HG02938 (cell line): ENCODE results near the gene ARRB1.
"Not testable (repeated sequence)": the region's sequence is repeated elsewhere in the genome, so short reads cannot be mapped to it uniquely, and the experiment has no call there.

Source experiments
- ATAC-seq: cut with Tn5 transposase; IDR thresholded peaks from one replicate; pipeline ENCODE4 v1.9.1; 2021; ENCODE audit warnings: mild to moderate bottlenecking, moderate library complexity; ENCODE audit not compliant: unreplicated experiment

ARRB1 gene

DNA sequence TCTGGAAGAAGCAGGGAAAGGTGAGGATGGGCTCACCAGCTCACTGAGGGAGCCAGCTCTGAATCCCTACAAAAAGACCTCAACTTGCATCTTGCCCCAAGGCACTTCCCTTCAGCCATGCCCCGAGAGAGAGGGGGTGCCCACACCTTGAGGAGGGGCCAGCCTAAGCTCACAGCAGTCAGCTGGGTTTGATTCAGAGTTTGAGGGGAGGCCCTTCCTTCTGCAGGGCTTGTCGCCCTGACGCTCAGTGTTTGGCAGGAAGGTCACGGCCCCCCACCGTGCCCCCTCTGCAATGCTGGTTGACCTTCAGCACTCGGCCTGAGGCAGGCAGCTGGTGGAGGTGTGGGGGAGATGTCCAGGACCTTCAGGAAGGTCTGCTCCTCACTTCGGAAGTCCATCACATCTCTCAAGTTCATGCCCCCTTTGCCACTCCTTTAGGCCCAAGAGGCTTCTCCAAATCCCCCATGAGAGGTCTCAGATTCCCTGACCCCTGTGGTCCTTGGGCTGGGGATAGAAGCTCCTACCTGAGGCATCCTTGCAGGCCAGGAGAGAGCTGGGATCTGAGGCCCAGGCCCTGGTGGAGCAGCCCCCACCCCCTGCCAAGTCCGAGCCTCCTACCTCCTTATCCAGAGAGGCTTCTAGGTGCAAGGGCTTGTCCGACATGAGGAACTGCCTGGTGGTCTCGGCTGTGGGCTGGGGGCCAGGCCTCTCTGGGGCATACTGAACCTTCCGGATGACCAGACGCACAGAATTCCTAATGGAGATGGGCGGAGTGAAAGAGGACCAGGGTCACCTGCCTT lies 73.3 kb downstream of the ARRB1 start:
- ATAC-seq: no peak

DNA sequence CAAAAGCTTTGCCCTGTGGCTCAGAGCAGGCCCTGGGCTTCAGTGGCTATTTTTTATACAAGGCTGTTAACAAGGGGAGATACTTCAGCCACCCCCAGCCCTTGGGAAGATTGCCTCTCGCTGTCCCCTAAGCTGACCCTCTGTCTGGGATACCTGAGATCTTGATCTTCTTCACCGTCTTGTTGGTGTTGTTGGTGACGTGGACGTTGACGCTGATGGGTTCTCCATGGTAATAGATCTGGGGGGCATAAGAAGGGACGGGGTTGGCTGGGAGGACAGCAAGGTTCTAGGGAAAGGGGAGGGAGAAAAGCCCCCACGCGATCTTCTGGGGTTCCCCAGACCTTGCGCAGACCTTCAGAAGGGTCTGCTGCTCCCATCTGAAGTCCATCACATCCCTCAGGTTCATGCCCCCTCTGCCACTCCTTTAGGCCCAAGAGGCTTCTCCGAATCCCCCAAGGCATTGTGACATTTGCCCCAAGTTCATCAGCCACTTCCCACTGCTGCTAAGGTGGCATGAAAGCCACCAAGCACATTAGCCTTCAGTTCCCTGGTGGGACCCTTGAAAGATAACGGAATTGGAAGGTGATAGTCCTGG lies 74.2 kb downstream of the ARRB1 start:
- ATAC-seq: no peak

DNA sequence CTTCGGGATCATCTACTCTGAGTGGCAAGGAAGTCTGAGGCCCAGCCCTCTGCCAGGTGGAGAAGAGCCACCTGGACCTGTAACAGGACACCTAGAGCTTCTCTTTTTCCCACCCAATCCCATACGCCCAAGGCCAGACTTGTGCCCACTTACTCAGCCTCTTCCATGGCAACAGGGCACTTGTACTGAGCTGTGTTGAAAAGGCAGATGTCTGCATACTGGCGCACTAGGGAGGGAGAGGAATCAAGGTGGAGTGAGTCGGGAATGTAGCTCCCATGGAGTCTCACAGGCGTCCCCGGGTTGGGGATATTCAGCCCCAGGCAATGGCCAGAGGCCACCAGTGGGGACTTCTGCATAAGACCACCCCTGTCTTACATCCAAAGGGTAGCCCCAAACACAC lies 74.8 kb downstream of the ARRB1 start:
- ATAC-seq: no peak

DNA sequence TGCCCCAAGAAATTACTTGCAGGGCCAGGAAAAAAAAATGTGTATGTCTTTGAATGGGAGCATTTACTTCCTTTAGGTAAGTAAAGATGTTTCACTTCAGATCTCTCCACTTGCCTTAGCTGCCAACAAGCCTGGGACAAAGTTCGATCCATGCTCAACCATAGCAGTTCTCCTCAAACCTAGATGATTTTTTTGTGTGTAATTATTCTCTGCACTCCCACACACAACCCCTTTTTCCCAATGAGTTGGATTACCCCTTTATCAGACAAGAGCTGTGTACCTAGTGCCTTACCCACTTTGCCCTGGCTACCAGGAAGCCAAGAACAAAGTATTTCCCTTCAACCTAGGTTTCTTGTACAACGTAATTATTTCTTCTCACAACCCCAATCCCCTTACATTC lies 75.3 kb downstream of the ARRB1 start:
- ATAC-seq: no peak

DNA sequence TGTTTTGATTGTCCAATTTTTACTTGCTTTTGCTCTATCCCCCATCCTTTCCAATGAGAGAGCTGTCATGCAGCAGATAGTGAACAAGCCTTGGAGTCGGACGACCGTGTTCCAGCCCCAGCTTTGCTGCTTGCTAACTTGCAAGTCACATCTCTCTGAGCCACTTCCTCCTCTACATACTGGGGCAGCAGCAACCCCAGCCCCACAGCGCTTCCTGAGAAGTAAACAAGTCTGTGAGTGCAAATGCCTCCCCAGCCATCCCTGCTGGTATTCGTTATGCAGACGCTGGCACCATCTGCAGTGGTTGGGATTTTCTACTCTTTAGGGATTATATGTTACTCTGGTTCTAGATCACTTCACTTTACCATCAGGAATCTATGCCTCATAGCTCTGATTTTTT lies 75.9 kb downstream of the ARRB1 start:
- no peak for ATAC-seq

DNA sequence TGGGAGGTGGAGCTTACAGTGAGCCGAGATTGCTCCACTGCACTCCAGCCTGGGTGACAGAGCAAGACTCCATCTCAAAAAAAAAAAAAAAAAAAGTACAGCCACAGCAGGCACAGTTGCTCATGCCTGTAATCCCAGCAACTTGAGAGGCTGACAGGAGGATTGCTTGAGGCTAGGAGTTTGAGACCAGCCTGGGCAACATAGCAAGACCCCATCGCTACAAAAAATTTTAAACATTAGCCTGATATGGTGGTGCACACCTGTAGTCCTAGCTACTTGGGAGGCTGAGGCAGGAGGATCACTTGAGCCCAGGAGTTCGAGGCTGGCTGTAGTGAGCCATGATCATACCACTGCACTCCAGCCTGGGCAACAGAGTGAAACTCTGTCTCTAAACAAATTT lies 76.7 kb downstream of the ARRB1 start:
- not testable (repeated sequence) for ATAC-seq

DNA sequence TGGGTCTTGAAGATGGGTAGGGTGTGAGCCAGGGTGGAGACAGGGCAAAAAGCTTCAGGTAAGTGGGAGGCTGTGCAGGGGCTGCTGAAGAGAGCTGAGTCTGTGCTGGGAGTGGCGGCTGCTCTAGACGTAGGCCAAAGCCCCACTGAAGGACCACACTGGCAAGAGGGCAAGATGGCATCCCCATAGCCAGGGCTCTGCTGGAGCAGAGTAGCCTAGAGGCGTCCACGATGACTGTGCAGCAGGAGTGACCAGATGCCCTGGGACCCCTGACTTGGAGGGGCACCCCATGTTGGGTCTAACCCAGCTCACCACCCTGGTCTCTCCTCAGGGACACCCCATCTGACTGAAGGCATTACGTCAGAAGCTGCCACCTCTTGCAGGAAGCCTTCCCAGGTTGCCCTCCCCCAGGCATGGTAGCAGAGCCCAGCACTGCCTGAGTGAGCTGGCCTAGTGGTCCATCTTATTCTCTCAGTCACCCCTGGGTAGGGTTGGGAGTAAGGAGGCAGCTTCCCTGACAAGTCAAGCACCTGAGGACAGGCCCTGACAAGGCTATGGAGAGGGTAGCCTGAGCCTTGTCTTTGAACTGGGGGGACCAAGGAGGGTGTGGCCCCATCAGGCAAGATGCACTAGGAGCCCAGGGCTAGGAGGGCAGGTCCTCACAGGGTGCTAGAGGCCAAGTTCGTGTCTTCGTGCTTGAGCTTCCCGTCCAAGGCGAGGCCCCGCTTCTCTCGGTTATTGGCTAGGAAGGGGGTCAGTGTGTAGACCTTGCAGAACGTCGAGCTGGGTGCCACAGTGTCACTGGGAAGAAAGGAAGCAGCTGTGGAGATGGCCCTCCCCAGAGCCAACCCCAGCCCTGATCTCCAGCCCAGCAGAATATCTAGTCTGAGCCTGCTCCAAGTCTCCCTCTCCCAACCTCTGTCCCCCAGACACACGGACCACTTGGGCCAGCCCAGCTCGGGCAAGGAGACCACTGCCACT lies 77.8 kb downstream of the ARRB1 start:
- ATAC-seq: no peak

DNA sequence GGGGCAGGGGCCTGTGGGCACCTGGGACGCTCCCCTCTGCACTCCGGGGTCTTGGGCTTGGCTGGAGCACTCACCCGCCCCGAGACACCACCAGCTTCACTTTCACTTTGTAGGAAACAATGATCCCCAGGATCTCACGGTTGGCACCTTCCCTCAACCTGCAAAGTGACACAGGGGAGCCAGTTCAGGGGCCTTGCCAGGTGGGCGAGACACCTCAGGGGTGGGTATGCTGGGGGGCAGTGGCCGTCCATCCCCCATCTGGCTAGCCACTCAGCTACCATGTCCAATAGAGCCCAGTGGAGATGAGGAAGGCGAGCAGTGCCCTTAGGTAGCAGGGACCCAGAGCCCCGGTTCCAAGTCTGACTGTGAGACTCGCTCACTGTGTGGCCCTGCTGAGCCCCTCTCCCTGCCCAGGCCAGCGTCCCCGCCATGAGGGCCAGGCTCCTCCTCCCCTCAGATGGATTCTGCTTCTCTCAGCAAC lies 78.6 kb downstream of the ARRB1 start:
- no peak for ATAC-seq

DNA sequence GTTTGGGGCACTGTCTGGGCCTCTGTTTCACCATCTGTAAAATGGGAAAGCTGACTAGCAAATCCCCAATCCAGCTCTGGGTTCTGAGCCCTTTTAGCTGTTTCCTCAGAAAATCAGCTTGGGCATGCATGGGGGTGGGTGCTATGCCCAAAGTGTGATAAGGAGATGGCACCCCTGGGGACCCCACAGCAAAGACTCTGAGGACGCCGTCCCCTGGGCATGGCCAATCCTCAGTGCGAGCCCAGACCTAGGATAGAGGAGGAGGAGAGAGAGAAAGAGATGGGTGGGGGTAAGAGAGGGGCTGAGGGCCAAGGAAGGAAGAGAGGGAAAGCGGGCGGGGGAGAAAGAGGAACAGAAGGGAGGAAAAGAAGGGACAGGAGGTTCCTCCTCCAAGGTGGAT lies 79.1 kb downstream of the ARRB1 start:
- ATAC-seq: no peak

DNA sequence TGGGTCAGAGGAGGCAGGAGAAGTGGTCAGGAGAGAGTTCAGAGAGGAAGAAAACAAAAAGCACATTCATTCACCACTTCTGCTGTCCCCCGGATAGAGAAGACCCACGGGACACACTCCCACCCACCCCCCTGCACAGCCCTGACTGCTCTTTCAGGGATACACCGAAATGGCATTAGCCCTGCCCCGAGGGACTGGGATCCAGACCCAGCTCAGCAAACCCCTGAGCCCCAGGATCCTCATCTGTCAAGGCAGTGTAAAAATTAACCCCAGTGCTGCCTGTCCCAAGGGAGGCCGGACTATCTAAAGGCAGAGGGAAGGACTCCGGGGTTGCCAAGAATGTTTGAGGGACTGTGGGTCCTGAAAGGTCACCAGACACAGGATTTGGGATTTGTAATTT lies 79.7 kb downstream of the ARRB1 start:
- ATAC-seq: no peak

DNA sequence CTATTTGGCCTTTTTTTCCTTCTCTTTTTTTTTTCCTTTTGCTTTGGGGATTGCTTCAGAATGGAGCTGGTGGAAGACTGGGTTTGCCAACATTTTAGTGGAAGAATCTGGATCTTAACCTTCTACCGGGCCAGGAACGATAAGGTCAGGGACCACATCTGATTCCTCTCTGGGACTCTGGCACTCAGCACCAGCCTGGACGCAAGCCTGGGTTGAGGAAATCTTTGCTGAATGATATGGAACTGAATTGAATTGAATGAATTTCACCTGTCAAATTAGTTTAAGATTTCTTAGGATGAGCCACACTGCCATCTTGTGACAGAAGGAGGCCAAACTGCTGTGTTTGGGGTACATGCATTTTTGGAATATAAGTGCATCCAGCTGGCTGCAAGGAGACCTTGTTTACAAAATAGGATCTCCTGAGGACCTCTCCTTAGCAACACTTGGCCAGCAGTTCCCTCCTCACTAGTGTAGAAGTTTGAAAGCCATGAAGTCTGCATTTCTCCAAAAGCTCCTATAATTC lies 80.5 kb downstream of the ARRB1 start:
- no peak for ATAC-seq

DNA sequence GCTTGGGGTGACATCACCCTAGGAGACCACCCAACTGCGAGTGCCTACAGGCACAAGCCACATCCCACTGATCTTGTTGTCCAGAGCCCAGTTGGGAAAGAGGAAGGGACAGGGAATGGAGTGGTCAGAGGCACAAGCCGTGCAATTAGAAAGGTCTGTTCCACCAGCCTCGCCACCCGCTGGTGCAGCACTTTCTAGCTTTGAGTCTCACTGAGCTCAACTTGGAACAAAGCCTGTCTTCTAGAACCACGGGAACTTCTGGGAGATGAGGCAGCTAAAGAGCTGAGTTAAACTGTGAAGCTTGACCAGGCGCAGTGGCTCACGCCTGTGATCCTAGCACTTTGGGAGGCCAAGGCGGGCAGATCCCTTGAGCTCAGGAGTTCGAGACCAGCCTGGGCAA lies 81.6 kb downstream of the ARRB1 start:
- ATAC-seq: no peak

DNA sequence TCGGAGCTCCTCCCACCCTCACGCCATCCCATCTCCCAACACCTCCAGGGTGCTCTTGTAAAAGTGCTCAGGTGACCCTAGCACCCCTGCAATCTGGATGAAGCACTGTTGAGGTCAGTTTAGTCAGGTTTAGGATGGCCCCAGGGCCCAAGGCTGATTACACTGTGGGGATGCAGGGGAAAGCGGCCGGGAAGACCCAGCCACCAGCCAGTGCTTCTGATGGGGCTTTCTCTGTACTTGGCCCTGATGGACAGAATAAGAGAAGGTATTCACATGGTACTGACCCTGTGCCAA lies 82.1 kb downstream of the ARRB1 start:
- ATAC-seq: no peak

DNA sequence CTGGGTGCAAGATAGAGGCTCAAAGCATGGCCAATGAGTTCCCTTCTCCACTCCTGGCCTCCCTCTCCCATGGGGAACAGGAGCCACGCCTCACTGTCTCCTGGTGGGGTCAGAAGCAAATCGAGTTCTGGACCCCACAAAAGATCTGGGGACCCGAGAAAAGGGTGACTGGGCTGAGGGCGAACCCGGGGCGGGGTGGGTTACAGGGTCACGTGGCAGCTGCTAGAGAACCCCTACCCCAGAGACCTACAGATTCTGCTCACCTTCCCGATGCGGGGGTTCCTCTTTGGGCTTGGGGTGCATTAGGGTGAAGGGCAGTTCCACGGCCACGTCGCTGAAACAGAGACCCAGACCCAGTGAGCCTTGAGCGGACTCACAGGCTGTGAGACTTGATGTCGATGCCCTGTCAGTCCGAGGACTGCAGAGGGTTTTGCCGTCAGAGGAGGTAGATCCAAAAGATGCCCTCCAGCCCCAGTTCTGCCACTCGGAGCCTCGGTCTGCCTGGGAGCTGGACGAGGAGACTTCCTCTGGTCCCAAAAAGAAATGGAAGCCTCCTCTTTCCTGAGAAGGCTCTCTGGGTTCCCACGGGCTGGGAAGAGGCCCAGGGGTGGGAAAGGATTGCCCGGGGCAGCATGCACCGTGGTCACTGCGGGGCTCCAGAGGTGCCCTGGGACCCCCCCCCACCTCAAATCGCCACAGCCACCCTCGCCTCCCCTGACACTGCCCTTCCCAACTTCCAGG lies 82.7 kb downstream of the ARRB1 start:
- no peak for ATAC-seq

DNA sequence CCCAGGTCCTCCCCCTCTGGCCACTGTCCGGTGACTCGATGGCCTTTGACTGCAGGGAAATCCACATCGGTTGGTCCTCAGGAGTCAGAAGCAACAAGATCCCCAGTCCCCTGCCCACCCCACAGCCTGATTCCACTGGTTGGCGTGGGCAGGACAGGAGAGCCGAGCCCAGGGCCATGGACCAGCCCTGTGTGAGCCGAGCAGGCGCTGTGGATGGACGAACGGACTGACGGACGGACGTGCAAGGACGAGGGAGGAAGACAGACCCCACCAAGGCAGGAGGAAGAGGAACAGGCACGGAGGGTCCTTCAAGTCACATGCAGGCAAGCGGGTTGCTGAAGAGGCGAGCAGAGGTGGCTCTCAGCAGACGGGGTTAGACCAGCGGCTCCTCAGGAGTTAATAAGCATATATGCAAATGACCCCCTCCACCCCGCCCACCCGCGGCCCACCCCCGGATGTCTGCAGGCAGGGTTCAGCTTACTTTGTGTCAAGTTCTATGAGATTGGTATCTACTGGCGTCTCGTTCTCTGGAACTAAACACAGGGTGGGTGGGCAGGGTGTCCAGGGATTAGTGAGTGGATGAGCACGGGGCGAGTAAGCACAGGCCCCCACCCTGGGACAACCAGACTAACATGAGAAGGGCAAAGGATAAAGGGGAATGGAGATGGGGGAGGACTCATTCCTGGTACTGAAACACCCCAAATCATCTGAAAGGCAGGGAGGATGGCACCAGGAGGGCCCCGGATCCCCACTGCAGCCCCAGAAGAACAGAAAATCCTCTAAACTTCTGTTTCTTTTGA lies 84.1 kb downstream of the ARRB1 start:
- ATAC-seq: no peak

DNA sequence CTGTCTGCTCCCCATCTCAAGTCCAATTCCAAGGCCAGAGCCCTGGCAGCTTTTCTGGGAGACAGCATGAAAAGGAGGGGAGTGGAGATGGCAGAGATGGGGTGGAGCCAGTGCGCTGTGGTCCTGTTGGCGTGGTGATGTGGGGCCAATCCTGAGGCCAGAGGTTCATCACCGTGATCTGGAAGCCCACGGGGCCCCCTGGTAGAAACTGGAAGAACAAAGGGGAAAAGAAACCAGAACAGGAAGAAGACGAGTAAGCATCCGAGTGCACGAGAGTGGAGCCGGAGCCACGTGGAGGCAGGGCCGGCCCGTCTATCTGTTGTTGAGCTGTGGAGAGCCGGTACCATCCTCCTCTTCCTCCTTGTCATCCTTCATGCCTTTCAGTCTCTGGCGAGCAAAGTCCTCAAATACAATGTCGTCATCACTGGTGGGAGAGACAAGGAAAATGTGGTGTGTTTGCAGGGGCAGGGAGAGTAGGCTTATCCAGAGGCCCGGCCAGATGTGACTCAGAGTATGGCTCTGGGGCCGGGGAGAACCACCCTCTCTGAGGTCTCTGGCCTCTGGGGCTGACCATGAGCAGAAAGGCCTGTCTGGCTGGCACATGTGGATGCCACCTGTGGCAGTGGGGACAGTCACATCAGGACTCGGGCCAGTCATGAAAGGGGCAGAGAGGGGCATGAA lies 85.5 kb downstream of the ARRB1 start:
- no peak for ATAC-seq

DNA sequence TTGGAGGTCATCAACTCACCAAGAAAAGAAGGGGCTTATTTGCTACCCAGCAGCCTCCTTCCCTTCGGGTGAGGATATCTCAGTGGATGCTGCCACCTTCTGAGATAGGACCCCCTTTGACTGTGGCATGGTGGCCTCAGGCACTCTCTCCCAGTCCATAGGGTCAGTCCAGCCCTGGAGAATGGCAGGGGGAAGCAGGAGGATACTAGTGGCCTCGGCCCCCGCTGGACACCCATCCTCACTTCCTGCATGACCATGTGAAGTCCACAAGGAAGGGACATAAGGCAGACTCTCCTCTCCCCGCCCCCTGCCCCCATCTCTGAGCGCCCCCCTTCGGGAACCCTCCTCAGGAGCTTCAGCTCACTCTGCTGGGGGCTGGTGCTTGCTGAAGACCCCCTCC lies 86.5 kb downstream of the ARRB1 start:
- ATAC-seq: no peak

DNA sequence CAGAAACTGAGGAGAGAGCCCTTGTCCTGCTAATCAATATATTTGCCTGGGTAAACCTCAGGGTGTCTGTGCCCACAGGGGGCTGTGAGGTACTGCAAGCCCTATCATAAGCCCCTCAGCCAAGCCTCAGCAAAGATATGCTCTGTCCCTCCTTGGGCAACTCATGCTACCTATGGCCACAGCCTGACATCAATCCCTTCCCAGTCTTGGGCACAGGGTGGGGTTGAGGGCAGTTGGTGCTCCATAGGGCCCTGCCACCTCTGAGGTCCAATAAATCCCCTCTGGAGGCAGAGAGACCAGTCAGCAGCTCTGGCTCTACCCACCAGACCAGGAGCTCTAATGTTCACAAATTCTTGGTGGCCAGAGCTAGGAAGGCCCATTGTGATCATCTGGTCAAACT lies 87.1 kb downstream of the ARRB1 start:
- no peak for ATAC-seq

DNA sequence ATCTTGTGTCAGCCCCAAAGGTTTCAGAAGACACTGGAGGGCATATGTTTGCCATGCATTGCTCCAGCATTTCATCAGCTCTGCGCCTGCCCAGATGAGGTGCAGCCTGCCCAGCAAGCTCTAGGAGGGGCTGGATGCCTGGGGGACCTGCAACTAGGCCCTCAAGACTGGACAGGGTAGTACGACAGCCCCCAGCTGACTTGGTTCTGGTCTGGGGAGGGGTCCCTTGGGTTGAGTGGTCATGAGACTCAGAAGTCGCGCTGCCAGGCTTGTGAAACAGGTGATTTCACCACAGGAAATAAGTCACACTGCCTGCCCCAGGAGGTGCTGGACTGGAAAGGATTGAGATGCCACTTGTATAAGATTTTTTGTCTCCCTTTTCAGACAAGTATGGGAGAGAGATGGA lies 87.5 kb downstream of the ARRB1 start:
- ATAC-seq: no peak
